Measurements from ENCODE around the gene TNS3.

The TNS3 gene

GRCh38 chr7:47256016-47256415 is 325.9 kb downstream of the TNS3 start:
- Mint-ChIP-seq H3K36me3 (ENCODE audit: low read depth) (peaks cover 12% of the 10 kb centered on the region), H3K27me3 (ENCODE audit: low read depth, poor library complexity) (peaks cover 36% of the 10 kb centered on the region), H3K4me1 (peaks cover 24% of the 10 kb centered on the region), H3K9me3 (peaks cover 17% of the 10 kb centered on the region), H3K4me3 (no peak overlapping the region), H3K27ac (no peak overlapping the region)
- no peak for DNase-seq
- no peak for TF ChIP-seq CTCF (IDR thresholded peaks at IDR 0.05)

- Mint-ChIP-seq H3K27me3 (ENCODE audit: low read depth, poor library complexity) (peaks cover 32% of the 10 kb centered on the region), H3K36me3 (ENCODE audit: low read depth) (peaks cover 12% of the 10 kb centered on the region), H3K9me3 (peaks cover 17% of the 10 kb centered on the region), H3K4me1 (peaks cover 24% of the 10 kb centered on the region), H3K4me3 (peak overlapping the region; percentile 56), H3K27ac (no peak overlapping the region)
- no peak for DNase-seq
- TF ChIP-seq CTCF (IDR thresholded peaks at IDR 0.05), result no peak
These were observed 326.5 kb downstream of the TNS3 start for GRCh38 chr7:47255441-47255840.

GRCh38 chr7:47255007-47255406 is 326.9 kb downstream of the TNS3 start:
- H3K36me3 Mint-ChIP-seq (ENCODE audit: low read depth), result peaks cover 12% of the 10 kb centered on the region
- H3K9me3 Mint-ChIP-seq, result peaks cover 22% of the 10 kb centered on the region
- peak overlapping the region; percentile 81 for H3K4me3 Mint-ChIP-seq
- H3K27ac Mint-ChIP-seq, result no peak overlapping the region
- TF ChIP-seq CTCF (IDR thresholded peaks at IDR 0.05), result no peak
- H3K27me3 Mint-ChIP-seq (ENCODE audit: low read depth, poor library complexity), result peaks cover 29% of the 10 kb centered on the region
- DNase-seq, result no peak
- H3K4me1 Mint-ChIP-seq, result peaks cover 24% of the 10 kb centered on the region

- DNase-seq, result peak; percentile 90
- peak; percentile 80 for TF ChIP-seq CTCF (IDR thresholded peaks at IDR 0.05)
- H3K36me3 Mint-ChIP-seq (ENCODE audit: low read depth), result peaks cover 12% of the 10 kb centered on the region
- H3K27me3 Mint-ChIP-seq (ENCODE audit: low read depth, poor library complexity), result peaks cover 24% of the 10 kb centered on the region
- H3K4me3 Mint-ChIP-seq, result peak overlapping the region; percentile 84
- H3K27ac Mint-ChIP-seq, result peak overlapping the region; percentile 78
- peaks cover 24% of the 10 kb centered on the region for H3K4me1 Mint-ChIP-seq
- H3K9me3 Mint-ChIP-seq, result peaks cover 27% of the 10 kb centered on the region
These were observed 327.6 kb downstream of the TNS3 start for GRCh38 chr7:47254081-47254977.

- Mint-ChIP-seq H3K4me1 (peaks cover 24% of the 10 kb centered on the region), H3K36me3 (ENCODE audit: low read depth) (peaks cover 12% of the 10 kb centered on the region), H3K27ac (peak overlapping the region; percentile 51), H3K27me3 (ENCODE audit: low read depth, poor library complexity) (peaks cover 18% of the 10 kb centered on the region), H3K9me3 (peaks cover 27% of the 10 kb centered on the region), H3K4me3 (peak overlapping the region; percentile 84)
- DNase-seq, result peak; percentile 12
- TF ChIP-seq CTCF (IDR thresholded peaks at IDR 0.05), result no peak
These were observed 328.2 kb downstream of the TNS3 start for GRCh38 chr7:47253650-47254080.

Measured in nephron progenitor cell (in vitro differentiated cells).